ENCODE data around the gene SLIT2.
A peak's percentile ranks its signal among the peaks of the same experiment; 100 is the strongest.

SLIT2 gene

DNA sequence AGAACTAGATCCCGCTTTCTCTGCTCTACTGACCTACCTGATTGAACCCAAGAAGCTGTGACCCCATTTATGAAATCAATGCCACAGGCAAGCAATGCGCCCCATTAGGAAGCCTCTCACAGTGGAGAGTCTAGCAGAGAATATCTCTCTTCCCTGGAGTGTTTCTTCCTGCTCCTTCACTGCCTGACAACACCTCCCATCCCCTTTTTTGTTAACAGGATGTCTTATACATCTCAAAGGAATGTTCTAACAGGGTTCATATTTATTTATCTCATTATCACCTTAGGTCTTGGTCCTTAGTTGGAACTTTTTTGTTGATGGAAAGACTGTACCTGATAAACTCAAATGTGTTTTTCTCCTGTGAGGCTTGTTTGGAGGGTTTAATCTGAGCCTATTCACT lies 35.5 kb downstream of the SLIT2 start:
- TF ChIP-seq, protein P1, sequence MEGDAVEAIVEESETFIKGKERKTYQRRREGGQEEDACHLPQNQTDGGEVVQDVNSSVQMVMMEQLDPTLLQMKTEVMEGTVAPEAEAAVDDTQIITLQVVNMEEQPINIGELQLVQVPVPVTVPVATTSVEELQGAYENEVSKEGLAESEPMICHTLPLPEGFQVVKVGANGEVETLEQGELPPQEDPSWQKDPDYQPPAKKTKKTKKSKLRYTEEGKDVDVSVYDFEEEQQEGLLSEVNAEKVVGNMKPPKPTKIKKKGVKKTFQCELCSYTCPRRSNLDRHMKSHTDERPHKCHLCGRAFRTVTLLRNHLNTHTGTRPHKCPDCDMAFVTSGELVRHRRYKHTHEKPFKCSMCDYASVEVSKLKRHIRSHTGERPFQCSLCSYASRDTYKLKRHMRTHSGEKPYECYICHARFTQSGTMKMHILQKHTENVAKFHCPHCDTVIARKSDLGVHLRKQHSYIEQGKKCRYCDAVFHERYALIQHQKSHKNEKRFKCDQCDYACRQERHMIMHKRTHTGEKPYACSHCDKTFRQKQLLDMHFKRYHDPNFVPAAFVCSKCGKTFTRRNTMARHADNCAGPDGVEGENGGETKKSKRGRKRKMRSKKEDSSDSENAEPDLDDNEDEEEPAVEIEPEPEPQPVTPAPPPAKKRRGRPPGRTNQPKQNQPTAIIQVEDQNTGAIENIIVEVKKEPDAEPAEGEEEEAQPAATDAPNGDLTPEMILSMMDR (IDR thresholded peaks at IDR 0.05; ENCODE audit: low read length, missing control alignments): no peak
- no peak overlapping the region for H3K4me3 ChIP-seq (replicated peaks; ENCODE audit: low read depth, low read length)
- no peak for DNase-seq (ENCODE audit: low read depth)

DNA sequence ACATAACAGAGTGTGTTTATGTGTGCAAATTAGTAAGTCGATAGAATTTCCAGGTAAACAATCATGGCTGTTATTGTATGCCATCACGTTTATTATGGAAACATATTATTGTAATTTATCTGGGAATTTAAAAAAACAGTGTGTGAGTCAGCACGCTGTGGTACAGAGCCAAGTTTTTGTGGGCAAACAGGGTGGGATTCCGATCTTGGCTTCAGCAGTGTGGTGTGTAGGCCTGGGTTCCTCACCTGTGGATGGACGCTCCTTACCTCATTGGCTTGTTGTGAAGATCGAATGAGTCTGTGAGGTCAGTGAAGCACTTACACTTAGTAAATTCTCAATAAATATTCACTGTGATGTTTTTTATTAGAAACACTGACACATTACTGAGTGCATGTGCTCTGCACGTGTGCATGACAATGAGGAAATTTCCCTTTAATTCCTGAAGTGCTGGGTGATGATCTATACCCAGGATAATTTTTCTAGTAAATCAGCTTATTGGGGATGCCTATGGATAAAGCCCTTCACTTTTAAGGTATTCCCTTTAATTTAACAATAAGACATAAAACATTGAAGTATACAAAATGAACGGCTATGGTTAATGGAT lies 36.4 kb downstream of the SLIT2 start:
- no peak for DNase-seq (ENCODE audit: low read depth)
- TF ChIP-seq, protein P1 (IDR thresholded peaks at IDR 0.05; ENCODE audit: low read length, missing control alignments): no peak
- no peak overlapping the region for H3K4me3 ChIP-seq (replicated peaks; ENCODE audit: low read depth, low read length)

DNA sequence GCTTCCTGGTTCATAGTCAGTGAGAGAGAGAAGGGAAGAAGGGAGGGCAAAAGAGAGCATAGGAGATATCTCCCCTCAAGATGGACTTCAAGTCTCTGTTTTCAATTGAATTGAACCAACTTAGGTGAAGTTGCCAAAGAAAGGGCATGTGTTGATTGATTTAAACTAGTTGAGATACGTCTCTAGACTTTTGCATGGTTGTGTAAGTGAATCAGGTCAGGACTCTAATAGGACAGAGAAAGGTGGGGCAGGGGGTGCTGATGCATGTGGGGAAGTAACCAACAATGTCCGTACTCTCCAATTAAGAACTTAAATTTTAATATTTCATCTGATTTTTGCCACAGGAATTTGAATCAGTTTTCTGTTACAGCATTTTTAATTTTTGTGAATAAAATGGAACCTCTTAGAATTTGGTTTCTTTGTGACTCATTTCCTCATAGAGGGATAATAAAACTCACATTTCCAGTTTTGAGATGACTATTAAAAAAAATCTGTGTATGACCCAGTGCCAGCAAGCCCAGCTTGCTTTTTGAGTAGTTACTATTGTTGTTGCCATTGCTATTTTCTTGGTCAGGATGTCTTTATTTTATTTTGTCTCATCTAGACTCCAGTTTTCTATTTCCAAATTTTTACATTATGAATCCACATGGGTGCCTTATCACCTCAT lies 37.3 kb downstream of the SLIT2 start:
- H3K4me3 ChIP-seq (replicated peaks; ENCODE audit: low read depth, low read length): no peak overlapping the region
- TF ChIP-seq, protein P1 (IDR thresholded peaks at IDR 0.05; ENCODE audit: low read length, missing control alignments): no peak
- DNase-seq (ENCODE audit: low read depth): peak; percentile 35

DNA sequence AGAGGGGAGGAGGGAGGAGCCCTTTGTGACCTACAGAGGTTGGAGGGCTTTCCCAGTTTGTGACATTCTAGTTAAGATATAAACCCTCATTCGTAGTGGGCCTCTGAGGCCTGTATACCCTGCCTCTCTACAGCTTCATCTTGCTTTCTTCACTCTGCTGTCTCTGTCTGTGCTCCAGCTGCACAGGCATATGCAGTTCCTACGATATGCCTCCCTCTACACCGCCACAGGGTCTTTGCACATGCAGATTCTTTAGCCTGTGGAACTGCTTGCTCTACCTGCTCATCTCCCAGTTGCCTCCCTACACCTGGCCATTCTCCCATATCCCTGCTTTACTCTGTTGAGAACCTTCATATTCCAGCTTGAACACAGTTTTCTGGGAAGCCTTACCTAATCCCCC lies 38.1 kb downstream of the SLIT2 start:
- TF ChIP-seq, protein P1 (IDR thresholded peaks at IDR 0.05; ENCODE audit: low read length, missing control alignments): no peak
- no peak for DNase-seq (ENCODE audit: low read depth)
- H3K4me3 ChIP-seq (replicated peaks; ENCODE audit: low read depth, low read length): no peak overlapping the region

DNA sequence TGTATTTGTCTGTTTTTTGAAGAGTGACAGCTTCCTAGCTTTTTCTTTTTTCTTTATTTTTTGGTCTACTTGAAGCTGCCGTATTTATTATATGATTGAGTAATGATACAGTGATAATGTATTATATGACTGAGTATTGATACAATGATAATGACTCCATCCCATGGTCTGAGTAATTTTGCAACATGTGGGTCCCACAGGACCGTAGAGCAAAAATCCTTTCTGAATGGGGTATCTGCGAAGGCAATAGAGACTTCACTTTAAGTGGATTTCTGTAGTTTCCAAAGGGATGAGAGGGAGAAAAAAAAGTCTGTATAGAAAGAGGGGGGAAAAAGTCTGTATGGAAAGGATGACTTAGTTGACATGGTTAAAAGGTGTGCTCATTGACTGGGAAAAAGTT lies 41.0 kb downstream of the SLIT2 start:
- TF ChIP-seq, protein P1 (IDR thresholded peaks at IDR 0.05; ENCODE audit: low read length, missing control alignments): no peak
- no peak overlapping the region for H3K4me3 ChIP-seq (replicated peaks; ENCODE audit: low read depth, low read length)
- no peak for DNase-seq (ENCODE audit: low read depth)

DNA sequence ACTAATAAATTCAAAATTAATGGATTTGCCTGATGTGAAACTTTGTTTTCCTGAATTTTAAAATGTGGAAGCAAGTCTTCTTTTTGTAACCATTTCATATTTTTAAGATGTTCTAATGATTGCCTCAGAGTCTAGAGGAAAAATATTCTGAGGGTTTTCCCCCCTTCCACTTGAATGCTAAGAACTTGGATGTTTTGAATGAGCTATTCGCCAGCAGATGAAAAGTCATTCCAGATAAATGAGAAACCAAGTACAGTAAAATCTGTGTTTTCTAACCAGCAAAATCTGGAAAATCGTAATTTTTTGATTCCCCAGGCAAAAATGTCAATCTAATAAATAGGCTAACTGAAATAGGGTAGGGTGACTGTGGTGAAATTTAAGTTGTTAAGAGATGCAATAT lies 45.6 kb downstream of the SLIT2 start:
- TF ChIP-seq, protein P1 (IDR thresholded peaks at IDR 0.05; ENCODE audit: low read length, missing control alignments): no peak
- no peak overlapping the region for H3K4me3 ChIP-seq (replicated peaks; ENCODE audit: low read depth, low read length)
- DNase-seq (ENCODE audit: low read depth): peak; percentile 34

DNA sequence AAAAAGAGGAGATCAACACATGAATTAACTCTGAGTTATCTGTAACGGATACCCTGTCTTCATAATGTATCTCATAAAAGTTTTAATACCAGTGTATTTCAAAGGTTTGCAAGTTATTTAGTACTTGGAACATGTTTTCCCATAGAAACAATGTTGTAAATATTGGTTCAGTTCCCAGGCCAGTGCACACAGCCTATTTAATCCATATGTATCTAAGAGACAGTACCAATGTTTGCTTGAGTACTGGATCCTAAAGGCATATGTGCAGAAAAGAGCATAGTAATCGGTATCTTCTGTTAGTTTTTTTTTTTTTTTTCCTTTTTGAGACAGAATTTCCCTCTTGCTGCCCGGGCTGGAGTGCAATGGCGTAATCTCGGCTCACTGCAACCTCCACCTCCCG lies 46.1 kb downstream of the SLIT2 start:
- H3K4me3 ChIP-seq (replicated peaks; ENCODE audit: low read depth, low read length): no peak overlapping the region
- TF ChIP-seq, protein P1 (IDR thresholded peaks at IDR 0.05; ENCODE audit: low read length, missing control alignments): no peak
- no peak for DNase-seq (ENCODE audit: low read depth)

All from fibroblast of pulmonary artery (primary cell).